ENCODE measurements around the gene MYO1G.

Gene MYO1G

GRCh38 chr7:45024126-45024744 lies 45.4 kb upstream of the MYO1G start:
- peaks cover 20 to 39% of the 10 kb centered on the region in 2 experiments for H3K4me1 ChIP-seq (ENCODE audit: control insufficient read depth in 1 of 2, insufficient read depth in 1 of 2, low read depth in 1 of 2, low read length in 1 of 2)
- H3K27me3 ChIP-seq = no peaks in the 10 kb centered on the region
- H3K9me3 ChIP-seq = no peaks in the 10 kb centered on the region
- no peak overlapping the region for H3K4me3 ChIP-seq (ENCODE audit: low read depth in 1 of 2, low read length in 1 of 2)
- peak overlapping the region; percentile 24 for H3K27ac ChIP-seq
- peaks cover 1% of the 10 kb centered on the region for H3K36me3 ChIP-seq
- TF ChIP-seq, protein P1, sequence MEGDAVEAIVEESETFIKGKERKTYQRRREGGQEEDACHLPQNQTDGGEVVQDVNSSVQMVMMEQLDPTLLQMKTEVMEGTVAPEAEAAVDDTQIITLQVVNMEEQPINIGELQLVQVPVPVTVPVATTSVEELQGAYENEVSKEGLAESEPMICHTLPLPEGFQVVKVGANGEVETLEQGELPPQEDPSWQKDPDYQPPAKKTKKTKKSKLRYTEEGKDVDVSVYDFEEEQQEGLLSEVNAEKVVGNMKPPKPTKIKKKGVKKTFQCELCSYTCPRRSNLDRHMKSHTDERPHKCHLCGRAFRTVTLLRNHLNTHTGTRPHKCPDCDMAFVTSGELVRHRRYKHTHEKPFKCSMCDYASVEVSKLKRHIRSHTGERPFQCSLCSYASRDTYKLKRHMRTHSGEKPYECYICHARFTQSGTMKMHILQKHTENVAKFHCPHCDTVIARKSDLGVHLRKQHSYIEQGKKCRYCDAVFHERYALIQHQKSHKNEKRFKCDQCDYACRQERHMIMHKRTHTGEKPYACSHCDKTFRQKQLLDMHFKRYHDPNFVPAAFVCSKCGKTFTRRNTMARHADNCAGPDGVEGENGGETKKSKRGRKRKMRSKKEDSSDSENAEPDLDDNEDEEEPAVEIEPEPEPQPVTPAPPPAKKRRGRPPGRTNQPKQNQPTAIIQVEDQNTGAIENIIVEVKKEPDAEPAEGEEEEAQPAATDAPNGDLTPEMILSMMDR (IDR thresholded peaks at IDR 0.05) = no peak

GRCh38 chr7:45021604-45022296 lies 42.9 kb upstream of the MYO1G start:
- TF ChIP-seq, protein P1 (IDR thresholded peaks at IDR 0.05) = no peak
- Histone ChIP-seq H3K4me3 (ENCODE audit: low read depth in 1 of 2, low read length in 1 of 2) (no peak overlapping the region), H3K27ac (peak overlapping the region; percentile 55), H3K4me1 (ENCODE audit: control insufficient read depth in 1 of 2, insufficient read depth in 1 of 2, low read depth in 1 of 2, low read length in 1 of 2) (peaks cover 18 to 19% of the 10 kb centered on the region in 2 experiments), H3K36me3 (peaks cover 4% of the 10 kb centered on the region), H3K9me3 (no peaks in the 10 kb centered on the region), H3K27me3 (no peaks in the 10 kb centered on the region)

GRCh38 chr7:45020915-45021314 lies 42.1 kb upstream of the MYO1G start:
- Histone ChIP-seq H3K4me1 (ENCODE audit: control insufficient read depth in 1 of 2, insufficient read depth in 1 of 2, low read depth in 1 of 2, low read length in 1 of 2) (peaks cover 10% of the 10 kb centered on the region in 2 experiments), H3K9me3 (no peaks in the 10 kb centered on the region), H3K4me3 (ENCODE audit: low read depth in 1 of 2, low read length in 1 of 2) (no peak overlapping the region), H3K27me3 (no peaks in the 10 kb centered on the region), H3K36me3 (peaks cover 4% of the 10 kb centered on the region), H3K27ac (peak overlapping the region; percentile 43)
- TF ChIP-seq, protein P1 (IDR thresholded peaks at IDR 0.05) = no peak

DNA sequence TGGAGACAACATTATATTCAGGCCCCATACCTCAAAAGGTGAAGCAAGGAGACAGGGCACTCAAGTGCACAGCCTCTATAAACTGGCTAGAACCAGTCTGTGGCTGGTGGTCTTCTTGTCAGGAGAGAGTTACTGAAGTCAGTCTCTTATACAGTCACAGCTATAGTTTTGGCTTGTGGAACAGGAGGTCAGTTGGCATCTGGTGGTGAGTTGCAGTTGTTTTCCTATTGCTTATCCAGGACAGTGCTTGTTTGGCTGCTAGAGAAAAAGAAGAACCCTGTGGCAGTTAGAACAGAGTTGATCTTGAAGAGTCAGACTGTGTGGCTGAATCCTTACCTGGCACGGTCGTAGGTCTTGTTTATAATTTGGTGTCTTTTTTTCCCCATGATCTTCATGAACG lies 38.4 kb upstream of the MYO1G start:
- H3K4me1 ChIP-seq (ENCODE audit: control insufficient read depth in 1 of 2, insufficient read depth in 1 of 2, low read depth in 1 of 2, low read length in 1 of 2) = peaks cover 6 to 7% of the 10 kb centered on the region in 2 experiments
- H3K4me3 ChIP-seq (ENCODE audit: low read depth in 1 of 2, low read length in 1 of 2) = no peak overlapping the region
- TF ChIP-seq, protein P1 (IDR thresholded peaks at IDR 0.05) = no peak
- H3K36me3 ChIP-seq = peaks cover 8% of the 10 kb centered on the region
- no peaks in the 10 kb centered on the region for H3K9me3 ChIP-seq
- no peak overlapping the region for H3K27ac ChIP-seq
- H3K27me3 ChIP-seq = no peaks in the 10 kb centered on the region

DNA sequence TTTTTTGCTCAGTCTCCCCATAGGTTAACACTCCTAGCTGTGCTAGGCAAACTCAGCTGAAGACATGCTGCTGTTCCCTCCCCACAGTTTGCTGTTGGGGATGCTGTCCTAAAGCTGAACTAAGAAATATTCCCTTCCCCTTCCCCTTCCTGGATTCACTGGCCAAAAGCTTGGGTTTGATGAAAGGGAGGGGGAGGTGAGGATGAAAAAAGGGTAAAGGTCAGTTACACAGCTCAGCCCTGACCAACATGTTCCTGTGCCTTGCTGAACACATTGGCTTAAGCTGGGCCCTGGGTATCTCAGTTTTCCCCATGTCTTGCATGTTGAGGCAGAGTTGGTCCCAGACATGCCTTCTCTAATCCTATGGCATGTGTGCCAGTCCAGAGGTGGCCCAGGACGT lies 36.5 kb upstream of the MYO1G start:
- Histone ChIP-seq H3K27ac (peak overlapping the region; percentile 39), H3K27me3 (no peaks in the 10 kb centered on the region), H3K4me3 (ENCODE audit: low read depth in 1 of 2, low read length in 1 of 2) (no peak overlapping the region), H3K4me1 (ENCODE audit: control insufficient read depth in 1 of 2, insufficient read depth in 1 of 2, low read depth in 1 of 2, low read length in 1 of 2) (no peaks in the 10 kb centered on the region), H3K36me3 (peaks cover 8% of the 10 kb centered on the region), H3K9me3 (no peaks in the 10 kb centered on the region)
- TF ChIP-seq, protein P1 (IDR thresholded peaks at IDR 0.05) = no peak
